SH-SY5Y (cell line): ENCODE data around the gene RAPGEF3.

Experiments
- GATA2 ChIP-seq: IDR thresholded peaks from 2 replicates; pipeline ENCODE4 v1.6.1; 2011; ENCODE audit warnings: mild to moderate bottlenecking, low read depth, low read length
- GATA3 ChIP-seq: IDR thresholded peaks from 2 replicates; pipeline ENCODE4 v1.6.1; 2011; ENCODE audit warnings: low read depth, mild to moderate bottlenecking, low read length, moderate library complexity

The RAPGEF3 gene

GRCh38 chr12:47748507-47748828 is 10.2 kb downstream of the RAPGEF3 start:
- TF ChIP-seq GATA3 (no peak), GATA2 (no peak)

- TF ChIP-seq GATA2, result no peak
- TF ChIP-seq GATA3, result no peak
Observed at GRCh38 chr12:47747596-47748506, 10.8 kb downstream of the RAPGEF3 start.

DNA sequence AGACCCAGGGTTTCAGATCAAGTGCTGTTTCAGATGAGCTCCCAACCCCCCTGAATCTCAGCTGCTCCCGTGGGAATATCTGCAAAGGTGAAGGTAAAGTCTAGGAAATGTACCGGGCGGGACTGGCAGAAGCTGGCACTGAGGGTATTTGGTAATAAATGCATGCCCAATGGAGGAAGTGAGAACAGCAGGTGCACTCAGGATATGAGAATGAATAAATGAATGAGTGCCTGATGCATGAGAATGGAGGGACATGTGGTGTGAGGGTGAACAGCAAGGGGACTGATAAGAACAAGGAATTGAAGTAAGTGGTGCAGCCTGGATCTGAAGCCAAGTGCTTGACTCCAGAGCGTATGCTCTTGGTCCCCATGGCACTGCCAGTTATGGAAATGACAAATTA is 11.6 kb downstream of the RAPGEF3 start:
- TF ChIP-seq GATA2, result no peak
- TF ChIP-seq GATA3, result no peak

GRCh38 chr12:47746523-47746922 is 12.2 kb downstream of the RAPGEF3 start:
- no peak for TF ChIP-seq GATA2
- TF ChIP-seq GATA3, result no peak

GRCh38 chr12:47746073-47746472 is 12.6 kb downstream of the RAPGEF3 start:
- TF ChIP-seq GATA3 (no peak), GATA2 (no peak)

- TF ChIP-seq GATA2 (no peak), GATA3 (no peak)
Observed at GRCh38 chr12:47745485-47746041, 13.1 kb downstream of the RAPGEF3 start.

DNA sequence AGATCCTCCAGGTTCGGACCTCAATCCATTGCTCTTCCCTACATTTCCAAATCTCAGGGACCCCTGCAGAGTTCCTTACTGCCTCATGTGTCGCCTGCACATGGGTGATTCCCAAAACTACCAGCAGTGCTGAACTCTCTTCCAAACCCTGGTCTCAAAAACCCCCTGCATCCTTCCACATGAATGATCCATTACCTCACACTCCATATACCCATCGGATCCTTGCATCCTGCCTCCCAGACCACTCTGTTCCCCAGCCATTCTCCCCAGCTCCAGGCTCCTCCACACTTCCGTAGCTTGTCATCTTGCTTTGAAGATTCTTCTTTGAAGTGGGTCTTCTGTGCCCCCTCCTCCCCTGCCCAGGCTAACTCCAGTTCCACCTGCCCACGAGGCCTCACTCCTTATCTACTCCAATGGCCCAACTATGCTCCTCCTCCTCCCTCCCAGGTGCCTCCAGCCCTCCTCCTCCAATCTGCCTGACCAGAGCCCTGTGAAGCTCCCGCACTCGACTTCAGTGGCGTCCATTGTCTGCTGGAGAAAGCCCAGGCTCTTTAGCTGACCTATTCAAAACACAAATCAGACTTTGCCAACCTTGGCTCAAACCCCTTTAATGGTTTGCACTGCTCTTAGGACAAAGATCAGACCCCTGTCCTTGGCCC is 13.8 kb downstream of the RAPGEF3 start:
- TF ChIP-seq GATA3 (no peak), GATA2 (no peak)

DNA sequence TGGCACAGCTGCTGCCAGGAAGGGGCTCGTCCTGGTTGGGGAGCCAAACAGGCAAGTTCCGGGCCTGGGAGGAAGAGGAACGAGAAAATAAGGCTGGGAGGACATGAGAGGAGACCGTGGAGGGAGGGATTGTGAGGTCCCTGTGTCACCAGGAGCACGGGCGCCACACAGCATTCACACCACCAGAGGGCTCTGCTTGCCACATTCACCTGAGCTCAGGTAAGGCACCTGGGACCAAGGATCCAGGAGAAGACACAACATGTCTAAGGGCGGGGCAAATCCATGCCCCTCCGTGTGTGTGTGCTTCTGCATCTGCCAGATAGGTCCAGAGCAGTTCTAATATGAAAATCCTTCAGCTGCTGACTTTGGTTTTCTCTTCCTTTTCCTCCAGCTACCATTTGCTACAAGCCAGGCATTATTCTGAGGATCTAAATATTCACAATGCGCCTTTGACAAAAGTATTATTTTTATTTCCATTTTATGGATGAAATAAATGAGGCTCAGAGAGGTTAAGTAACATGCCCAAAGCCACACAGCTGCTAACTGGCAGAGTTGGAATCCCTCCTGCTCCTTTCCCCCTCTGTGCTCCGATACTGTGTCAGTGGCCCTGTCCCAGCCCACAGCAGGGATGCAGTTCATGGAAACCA is 14.6 kb downstream of the RAPGEF3 start:
- TF ChIP-seq GATA2 (no peak), GATA3 (no peak)

GRCh38 chr12:47743311-47743860 is 15.3 kb downstream of the RAPGEF3 start:
- TF ChIP-seq GATA3 (no peak), GATA2 (no peak)

GRCh38 chr12:47742253-47742825 is 16.3 kb downstream of the RAPGEF3 start:
- TF ChIP-seq GATA3 (no peak), GATA2 (no peak)

- TF ChIP-seq GATA3 (no peak), GATA2 (no peak)
Observed at GRCh38 chr12:47741340-47741703, 17.4 kb downstream of the RAPGEF3 start.

- TF ChIP-seq GATA3, result no peak
- TF ChIP-seq GATA2, result no peak
Observed at GRCh38 chr12:47740606-47741339, 17.9 kb downstream of the RAPGEF3 start.

DNA sequence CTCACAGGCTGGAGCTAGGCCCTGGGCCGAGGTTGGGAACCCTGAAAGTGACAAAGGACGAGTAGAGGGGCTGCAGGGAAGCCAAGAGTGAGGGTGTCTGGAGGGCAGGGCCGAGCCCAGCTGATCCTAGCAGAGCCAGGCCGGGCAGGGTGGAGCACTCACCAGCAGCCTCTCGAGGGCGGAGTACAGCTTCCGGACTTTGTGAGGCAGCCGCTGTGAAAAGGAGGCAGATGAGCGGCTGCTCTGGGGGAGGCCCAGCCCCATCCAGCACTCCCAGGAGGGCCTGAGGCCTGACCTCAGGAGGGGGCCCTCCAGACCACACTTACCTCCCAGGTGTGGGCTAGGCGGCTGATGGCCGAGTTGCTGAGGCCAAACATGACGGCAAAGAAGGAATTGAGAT is 18.7 kb downstream of the RAPGEF3 start:
- no peak for TF ChIP-seq GATA2
- no peak for TF ChIP-seq GATA3

GRCh38 chr12:47739297-47739696 is 19.4 kb downstream of the RAPGEF3 start:
- TF ChIP-seq GATA3, result no peak
- no peak for TF ChIP-seq GATA2

DNA sequence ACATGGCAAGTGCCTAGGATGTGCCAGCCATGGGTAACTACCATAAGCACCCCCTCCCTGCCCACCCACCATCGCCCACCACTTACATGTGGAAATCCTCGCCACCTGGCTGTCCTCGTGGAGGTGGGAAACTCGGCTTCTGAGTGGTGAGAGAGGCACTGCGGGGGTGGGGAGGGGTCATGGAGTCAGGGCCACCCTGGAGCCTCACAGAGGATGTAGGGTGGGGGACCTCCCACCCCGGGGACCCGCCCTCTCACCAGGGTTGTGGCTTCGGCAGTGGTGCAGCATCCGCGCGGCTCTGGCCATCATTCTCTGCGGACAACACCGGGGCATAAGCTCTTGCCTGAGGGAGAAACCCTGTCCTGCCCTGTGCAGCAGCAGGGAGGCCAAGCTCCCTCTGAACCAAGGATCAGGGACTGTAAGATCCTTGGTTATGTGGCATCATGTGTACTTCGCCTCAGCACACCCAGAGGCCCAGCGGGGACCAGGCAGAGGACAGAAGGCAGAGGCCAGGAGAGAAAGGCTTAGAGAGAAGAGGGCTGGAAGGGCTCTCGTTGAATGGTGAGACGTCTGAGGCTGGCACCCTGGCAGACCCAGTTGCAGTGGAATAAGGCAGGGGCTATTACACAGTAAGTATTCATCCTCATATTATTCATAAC is 20.6 kb downstream of the RAPGEF3 start:
- TF ChIP-seq GATA3 (no peak), GATA2 (no peak)
